K562 (cell line): ENCODE measurements around the gene B9D2. TPM values are rescaled to one million over a fixed set of nuclear protein-coding genes. Genes with fewer than 3 reads are reported as not detected.
A peak's percentile ranks its signal among the peaks of the same experiment; 100 is the strongest.

Experiments
- CUX1 ChIP-seq: fragments of 200-800 bp; sonication (Bioruptor generic); IDR thresholded peaks from 2 replicates; pipeline ENCODE4 v1.6.1; 2016; ENCODE audit warnings: missing genetic modification characterization, missing compliant biosample characterization
- ELF4 ChIP-seq: fragments of 450-650 bp; formaldehyde crosslinking; IDR thresholded peaks from 2 replicates; pipeline ENCODE4 v1.4.0; 2022; ENCODE audit warnings: missing genetic modification characterization
- FOXO4 ChIP-seq: fragments of 450-650 bp; formaldehyde crosslinking; IDR thresholded peaks from 2 replicates; pipeline ENCODE4 v1.4.0; 2020; ENCODE audit warnings: mild to moderate bottlenecking, moderate library complexity
- GABPB1 ChIP-seq: sonication (generic); formaldehyde crosslinking; IDR thresholded peaks from 2 replicates; pipeline ENCODE4 v1.8.0; 2022; ENCODE audit warnings: mild to moderate bottlenecking, missing genetic modification reagents
- JUN ChIP-seq, 2 experiments: sonication (generic) in 1 of 2; formaldehyde crosslinking in 1 of 2; IDR thresholded peaks; 2 replicates each; pipeline versions ENCODE4 v1.6.1 to v1.8.0; 2012 to 2022; ENCODE audit warnings: borderline replicate concordance in 2 of 2, mild to moderate bottlenecking in 2 of 2, improper control_type of control experiment in 1 of 2, low read depth in 1 of 2, low read length in 1 of 2, missing genetic modification reagents in 1 of 2
- MTA3 ChIP-seq: fragments of 450-650 bp; formaldehyde crosslinking; IDR thresholded peaks from 2 replicates; pipeline ENCODE4 v1.6.1; 2017; ENCODE audit warnings: mild to moderate bottlenecking, borderline replicate concordance
- NCOA1 ChIP-seq: fragments of 450-650 bp; IDR thresholded peaks from 2 replicates; pipeline ENCODE4 v1.6.1; 2016; ENCODE audit warnings: low read depth
- PURB ChIP-seq: sonication (generic); formaldehyde crosslinking; IDR thresholded peaks from 2 replicates; pipeline ENCODE4 v1.9.0; 2021; ENCODE audit warnings: low read depth, mild to moderate bottlenecking, missing genetic modification reagents
- SPI1 ChIP-seq: IDR thresholded peaks from 2 replicates; pipeline ENCODE4 v1.6.1; 2011; ENCODE audit warnings: low read depth, low read length, control low read depth, borderline replicate concordance
- THAP12 ChIP-seq: fragments of 250-450 bp; sonication (Bioruptor Pico); IDR thresholded peaks from 2 replicates; pipeline ENCODE4 v1.9.0; 2021; ENCODE audit warnings: mild to moderate bottlenecking, inconsistent platforms
- ZNF24 ChIP-seq: fragments of 450-650 bp; IDR thresholded peaks from 2 replicates; pipeline ENCODE4 v1.6.1; 2016
- polyA plus RNA-seq, 8 experiments: library from polyadenylated mRNA; depleted of rRNA in 4 of 8; stranded (reverse) in 5 of 8; unstranded in 3 of 8; fragments of >200 nt; fragmentation: Nextera tagmentation in 2 of 8; fragmentation: Illumina TruSeq in 1 of 8; extraction: Ambion mirVana in 2 of 8; extraction: Trizol in 1 of 8; gene quantifications; 2 replicates each; pipeline versions ENCODE4 v1.2.1 to v1.2.3, GENCODE V29; 2011 to 2014; ENCODE audit warnings: inconsistent platforms in 1 of 8, missing spikeins in 1 of 8
- total RNA-seq, 7 experiments: library from RNA; depleted of rRNA in 6 of 7; stranded (reverse); fragments of >200 nt in 6 of 7; fragmentation: Illumina TruSeq in 2 of 7; extraction: Trizol in 2 of 7; gene quantifications; 2 replicates each; pipeline versions ENCODE4 v1.2.1 to v1.2.3, GENCODE V29; 2011 to 2021; ENCODE audit warnings: low replicate concordance in 1 of 7

Gene B9D2
- total and polyA plus RNA-seq, 9 of the 15 experiments (the other 6 are each of a cell fraction or from before 2014, with no cell fraction given), result 0.83 to 6.9 (median 2.8) TPM

GRCh38 chr19:41397086-41398049 is 33.4 kb upstream of the B9D2 start, which contains the start of the genes BCKDHA and EXOSC5 (continued):
- TF ChIP-seq CUX1 (CRISPR knock-in tag) (no peak), PURB (no peak), MTA3 (peak; percentile 41; the same call in 1 of the 2 replicates), THAP12 (CRISPR knock-in tag) (0 out of 2 replicates have a peak, but pooled peaks have one; percentile 47), NCOA1 (no peak), JUN (IDR thresholded peaks at IDR 0.05; ENCODE audit: borderline replicate concordance, low read depth, low read length) (peak; percentile 87; the same call in 1 of the 2 replicates), JUN (CRISPR knock-in tag; IDR thresholded peaks at IDR 0.05; ENCODE audit: borderline replicate concordance) (no peak), ELF4 (CRISPR knock-in tag) (0 out of 2 replicates have a peak, but pooled peaks have one; percentile 39), GABPB1 (CRISPR knock-in tag) (peak; percentile 80; the same call in 1 of the 2 replicates), ZNF24 (peak; percentile 7; the same call in 1 of the 2 replicates), FOXO4 (no peak), SPI1 (peak; percentile 68; the same call in 1 of the 2 replicates)
